Stimulated activated CD8-positive, alpha-beta memory T cell treated with anti-CD3 and anti-CD28 coated beads, Interleukin-15, amount 100 ng/mL, for 48 hours (primary cell): ENCODE data around the gene CCDC171.

Experiments
- DNase-seq, 2 donors: peaks; one replicate each; pipeline ENCODE4 v3.0.0-alpha.2; 2020; ENCODE audit warnings: low read depth in 2 of 2

CCDC171 gene

DNA sequence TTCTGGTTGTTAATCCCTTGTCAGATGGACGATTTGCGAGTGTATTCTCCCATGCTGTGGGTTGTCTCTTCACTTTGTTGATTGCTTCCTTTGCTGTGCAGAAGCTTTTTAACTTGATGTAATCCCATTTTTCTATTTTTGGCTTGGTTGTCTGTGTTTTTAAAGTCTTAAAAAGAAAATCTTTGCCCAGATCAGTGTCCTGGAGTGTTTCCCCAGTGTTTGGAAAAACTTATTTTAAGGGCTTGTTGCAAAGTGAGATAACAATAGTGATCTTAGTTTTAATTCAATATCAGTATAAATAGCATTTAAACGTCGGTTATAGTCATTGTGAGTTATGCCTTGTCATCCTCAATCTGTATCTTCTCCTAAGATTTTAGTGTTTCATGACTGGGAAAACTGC is 329.5 kb downstream of the CCDC171 start:
- no peak for DNase-seq

DNA sequence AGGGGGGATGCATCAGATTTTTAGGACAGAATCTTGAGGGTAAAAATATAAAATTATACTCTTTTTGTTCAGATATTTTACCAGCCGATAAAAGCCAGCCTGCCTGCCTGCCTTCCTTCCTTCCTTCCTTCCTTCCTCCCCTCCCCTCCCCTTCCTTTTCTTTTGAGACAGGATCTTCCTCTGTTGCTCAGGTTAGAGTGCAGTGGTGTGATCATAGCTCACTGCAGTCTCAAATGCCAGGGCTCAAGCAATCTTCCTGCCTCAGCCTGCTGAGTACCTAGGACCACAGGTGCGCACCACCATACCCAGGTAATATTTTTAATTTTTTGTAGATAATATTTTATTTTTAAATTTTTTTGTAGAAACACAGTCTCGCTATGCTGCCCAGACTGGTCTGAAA is 330.0 kb downstream of the CCDC171 start:
- DNase-seq = no peak

DNA sequence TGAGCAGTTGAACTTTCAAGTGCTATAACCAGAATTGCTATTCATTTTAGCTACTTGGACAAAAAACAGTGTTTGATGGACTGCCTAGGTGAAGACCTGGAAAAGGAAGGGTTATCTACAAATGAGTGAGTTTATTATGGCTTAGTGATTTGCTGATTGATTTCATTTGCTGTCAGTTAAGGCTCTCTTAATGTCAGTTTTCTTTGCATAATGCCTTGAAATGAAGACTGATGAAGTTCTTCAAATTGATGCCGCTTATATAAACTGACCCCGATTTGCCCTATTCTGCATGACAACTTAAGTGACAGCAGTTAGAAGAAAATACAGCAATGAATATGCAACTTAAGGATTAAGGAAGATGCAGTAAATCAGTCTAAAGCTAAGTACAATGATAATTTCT is 332.6 kb downstream of the CCDC171 start:
- no peak for DNase-seq

DNA sequence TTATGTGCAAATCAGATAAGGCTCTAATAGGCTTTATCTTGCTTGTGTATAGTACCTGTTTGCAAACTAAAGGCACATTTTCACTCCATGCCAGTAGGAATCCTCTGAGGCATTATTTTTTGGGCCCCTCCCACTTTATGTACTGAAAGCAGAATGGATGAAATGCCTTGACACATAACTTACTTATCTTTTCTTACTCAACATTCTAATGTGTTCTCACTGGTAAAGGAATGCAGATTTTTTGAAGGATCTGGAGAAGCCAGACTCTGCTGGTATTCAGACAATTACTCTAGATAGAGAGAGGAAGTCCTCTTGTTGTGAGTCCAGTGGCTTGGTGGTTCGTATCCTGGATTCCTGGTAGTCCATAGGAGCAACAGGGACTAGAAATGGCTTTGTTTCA is 336.7 kb downstream of the CCDC171 start:
- no peak for DNase-seq

DNA sequence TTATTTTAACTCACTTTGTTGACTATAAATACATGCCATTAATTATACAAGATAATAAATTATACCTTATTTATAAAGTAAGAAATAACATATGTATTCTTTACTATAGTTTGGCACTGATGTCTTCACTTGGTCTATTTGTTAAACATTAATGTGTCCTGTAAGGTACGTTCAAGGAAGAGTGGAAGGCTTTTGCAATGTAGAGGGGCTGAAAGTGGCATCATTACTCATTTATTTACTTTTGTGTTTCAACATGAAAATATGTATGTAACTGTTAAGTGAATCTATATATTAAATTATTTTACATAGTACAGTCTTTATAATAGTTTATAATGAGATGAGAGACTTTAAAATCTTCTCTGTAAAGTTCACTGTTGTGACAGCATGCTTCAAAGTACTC is 348.7 kb downstream of the CCDC171 start:
- DNase-seq = no peak

DNA sequence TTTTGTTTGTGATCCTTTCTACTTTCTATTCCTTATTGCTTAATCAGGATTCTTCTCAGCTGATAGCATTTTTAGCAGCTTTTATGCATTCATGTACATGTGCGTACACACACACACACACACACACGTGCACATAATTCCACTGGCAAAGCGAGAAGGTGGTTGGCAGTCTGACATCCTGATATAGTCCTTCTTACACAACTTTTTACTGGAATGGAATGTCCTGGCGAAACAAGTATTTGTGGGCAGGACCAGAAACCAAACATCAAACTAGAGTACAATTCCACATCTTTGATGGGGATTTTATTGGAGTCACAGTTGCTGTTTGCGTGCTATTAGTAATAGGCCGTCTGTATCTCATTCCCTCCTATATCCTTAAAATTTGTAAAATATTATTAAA is 356.5 kb downstream of the CCDC171 start:
- DNase-seq = no peak

DNA sequence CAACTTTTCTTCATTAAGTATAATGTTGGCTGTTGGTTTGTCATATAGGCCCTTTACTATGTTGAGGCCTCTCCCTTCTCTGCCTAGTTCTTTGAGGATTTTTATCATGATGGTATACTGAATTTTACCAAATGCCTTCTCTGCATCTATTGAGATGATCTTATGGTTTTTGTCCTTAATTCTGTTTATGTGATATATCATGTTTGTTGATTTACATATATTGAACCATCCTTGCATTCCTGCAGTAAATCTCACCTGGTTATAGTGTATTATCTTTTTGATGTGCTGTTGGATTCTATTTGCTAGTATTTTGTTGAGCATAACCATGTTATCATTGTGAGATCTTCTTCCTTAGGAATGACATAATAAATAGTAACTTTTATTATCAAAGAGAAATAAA is 362.9 kb downstream of the CCDC171 start:
- DNase-seq = no peak

DNA sequence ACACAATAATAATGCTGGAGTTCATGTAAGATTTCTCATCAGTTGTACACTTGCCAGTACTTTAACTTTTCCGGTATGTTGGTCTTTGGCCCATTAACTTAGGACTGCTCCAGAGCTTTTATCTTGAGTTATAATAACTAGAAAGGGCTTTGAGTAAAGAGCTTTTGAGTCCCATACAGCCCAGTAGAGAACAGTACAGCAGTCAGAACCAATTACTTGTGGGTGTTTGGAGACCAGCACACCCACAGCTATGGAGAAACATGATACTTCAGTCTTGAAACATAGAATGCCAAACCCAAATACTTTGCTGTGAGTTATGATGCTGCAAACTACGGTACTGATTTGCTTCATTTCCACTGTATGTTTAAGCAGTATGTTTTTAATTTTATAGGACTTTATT is 374.3 kb downstream of the CCDC171 start:
- DNase-seq = no peak

DNA sequence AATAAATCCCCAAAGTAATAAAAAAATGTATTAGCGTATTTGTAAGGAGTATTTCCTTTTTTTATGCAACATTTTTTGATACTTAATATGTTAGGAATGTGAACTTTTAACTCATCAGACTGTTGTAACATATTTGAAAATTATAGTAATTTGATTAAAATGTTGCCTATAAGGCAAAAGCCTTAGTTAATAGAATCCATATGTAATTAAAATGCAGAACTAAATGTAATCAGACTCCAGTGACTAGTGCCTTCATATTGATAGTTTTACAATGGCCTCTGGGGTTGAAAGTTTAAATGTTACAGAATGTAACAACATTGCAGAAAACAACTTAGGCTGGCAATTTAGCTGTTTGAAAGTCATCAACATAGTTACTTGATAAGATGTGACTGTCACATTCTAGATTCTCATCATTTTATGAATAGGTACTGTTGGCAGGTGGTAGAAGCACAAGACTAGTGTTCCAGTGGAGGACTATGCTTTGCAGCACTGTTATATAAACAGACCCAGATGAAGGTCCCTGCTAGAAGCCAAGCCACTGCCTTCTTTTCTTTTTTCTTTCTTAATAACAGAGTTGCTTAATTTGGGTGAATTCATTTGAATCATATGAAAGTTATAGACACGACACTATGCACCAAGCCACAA is 382.9 kb downstream of the CCDC171 start:
- no peak for DNase-seq

DNA sequence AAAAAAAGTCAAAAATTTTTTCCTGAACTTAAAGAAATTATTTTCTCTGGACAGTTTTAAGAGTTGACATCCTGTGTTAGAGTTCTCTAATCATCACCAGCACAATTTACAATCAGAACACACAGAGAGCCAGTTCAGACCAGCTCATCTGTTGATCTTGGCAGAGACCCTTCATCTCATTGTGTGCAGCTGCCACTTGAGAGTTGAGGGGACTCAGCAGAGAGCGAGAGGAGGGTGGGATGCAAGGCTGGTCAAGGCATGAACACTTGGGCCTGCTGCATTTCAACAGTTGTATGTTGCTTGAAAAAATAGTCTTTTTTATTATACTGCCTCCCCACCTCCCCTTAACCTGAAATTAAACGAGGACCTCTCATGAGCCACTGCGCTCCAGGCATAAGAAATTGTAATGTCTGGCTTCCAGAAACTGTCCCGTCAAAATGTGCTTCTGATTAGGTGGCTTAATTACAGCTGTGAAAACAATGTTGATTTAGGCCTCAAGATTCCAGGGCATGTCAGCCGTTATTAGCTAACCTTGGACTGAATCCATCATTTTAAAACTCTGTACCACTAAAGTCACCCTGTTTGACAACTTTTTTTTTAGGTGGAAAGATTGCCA is 383.6 kb downstream of the CCDC171 start:
- no peak for DNase-seq

DNA sequence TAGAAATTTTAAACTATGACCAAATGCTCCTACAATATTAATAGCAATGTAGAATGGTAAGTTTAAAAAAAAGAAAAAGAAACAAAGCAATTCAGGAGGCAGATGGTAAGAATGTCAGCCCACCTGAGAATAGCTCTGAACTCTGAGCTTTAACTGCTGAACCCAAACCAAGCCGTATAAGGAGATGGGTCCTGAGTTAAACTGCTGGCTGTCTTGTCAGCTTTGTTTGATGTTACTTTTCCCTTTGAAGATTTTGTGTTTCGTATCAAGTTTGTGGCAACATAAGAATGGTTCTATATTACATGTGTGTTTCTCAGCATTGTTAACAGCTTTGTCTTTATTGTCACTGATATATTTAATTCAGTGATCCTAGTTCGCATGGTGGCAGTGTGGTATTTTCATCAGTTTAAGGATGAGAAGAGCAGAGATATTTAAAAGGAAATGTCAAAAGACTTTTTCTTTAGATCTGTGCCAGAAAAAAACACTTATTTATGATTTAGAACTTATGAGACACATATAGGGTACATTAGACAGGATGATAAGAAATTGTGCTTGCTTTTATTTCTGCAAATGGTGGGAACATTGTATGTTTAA is 390.1 kb downstream of the CCDC171 start:
- DNase-seq = no peak

DNA sequence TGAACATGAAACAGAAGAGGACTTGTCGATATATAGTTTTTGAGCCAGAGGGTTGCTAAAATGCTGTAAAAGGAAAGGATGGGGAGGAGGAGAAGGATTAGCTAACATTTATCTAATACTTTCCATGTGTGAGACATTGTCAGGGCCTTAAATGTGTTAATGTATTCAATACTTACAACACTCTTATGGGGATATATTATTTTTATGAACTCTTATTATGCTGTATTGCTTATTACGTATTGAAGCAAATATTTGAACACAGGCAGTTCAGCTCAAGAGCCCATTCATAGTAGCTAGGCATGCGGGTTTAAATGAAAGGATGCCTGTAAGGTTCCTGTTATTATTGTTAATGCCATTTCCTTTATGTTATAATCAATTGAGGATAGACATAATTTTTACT is 391.5 kb downstream of the CCDC171 start:
- no peak for DNase-seq

DNA sequence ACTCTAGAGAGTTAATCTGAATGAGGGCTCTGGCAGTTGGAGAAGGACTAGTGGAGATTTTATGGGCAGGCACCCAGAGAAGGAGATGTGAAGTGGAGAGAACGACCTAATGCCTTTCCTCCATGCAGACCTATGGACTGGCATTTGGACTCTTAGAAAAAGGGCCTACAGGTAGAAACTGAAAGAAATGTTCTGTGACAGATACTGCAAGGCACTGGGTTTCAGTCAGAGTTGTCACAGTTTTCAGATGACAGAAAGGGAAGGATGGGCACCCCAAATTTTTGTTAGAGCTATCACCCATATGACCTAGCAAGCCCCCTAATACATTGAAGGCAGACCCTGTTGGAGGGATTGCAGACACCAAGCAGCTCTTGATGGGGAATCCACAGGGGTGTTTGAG is 406.8 kb downstream of the CCDC171 start:
- DNase-seq = no peak

DNA sequence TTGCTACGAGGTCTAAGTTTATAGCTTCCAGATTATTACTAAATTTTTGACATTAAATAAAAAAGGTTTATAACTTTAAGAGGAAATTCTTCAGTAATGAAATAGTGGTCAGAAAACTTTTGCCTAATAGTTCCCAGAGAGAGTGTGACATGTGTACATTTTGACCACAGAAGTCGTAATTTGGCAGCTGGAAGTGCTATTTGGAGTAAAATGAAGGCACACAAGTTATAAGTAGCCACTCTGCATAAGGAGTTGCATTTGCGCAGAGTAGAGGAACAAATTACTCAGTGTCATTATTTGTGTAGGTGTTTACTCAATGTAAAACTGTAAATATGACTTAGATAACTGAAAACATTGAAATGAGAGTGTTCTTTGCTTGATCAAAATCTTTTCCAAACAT is 408.4 kb downstream of the CCDC171 start:
- no peak for DNase-seq

DNA sequence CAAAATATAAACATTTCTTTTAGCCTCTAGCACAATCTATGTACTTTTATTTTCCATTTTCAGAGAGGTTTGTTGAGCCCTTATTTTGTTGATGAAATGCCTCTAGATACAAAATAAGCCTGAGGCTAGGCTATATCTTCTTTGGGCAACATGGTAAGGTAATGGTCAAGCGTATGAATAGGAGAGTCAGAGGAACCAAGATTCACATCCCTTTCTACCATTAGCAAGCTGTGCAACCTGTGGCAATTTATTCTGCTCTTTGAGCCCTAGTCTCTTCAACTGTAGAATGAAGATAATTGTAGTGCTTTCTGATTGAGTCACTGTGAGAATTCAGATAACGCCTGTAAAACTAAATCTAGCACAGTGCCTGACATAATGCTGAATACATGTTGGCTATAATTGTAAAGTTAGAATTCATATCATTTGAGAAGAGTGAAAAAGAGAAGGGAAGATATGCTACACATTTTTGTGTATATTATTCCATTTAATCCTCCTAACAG is 412.5 kb downstream of the CCDC171 start:
- no peak for DNase-seq

DNA sequence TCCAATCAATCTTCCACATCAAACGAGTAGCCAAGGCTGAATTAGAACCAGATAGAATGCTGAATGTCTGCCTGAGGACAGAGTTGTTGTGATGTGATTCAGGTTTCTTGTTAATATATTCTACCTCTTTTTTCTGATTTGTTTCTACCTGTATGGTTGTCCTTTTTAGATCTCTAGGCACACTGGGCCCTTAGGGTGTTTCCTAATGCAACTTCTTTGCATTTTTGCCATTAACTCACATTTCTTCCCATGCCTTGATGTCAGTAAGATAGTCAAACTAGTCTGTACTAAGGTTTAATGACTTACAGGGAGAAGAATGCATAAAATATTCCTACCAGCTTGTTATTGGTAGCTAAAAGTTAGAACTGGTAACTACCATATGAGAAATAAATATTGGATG is 413.6 kb downstream of the CCDC171 start:
- no peak for DNase-seq

DNA sequence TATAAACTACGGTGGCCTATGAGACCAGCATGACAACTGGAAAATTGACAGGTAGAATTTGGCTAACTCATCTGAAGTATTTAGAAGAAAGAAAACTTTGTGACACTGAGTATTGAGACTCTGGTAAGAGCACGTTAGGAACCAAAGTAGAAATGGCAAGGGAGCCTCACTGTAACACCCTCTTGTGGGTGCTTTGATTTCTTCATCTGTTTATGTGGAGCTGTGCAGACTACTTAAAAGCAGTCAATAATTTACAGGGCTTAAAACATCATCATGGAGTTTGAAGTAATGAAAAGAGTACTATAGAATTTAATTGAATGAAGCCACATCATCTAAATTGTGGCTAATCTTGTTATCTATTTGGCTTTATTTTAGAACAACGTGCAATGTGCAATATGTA is 414.2 kb downstream of the CCDC171 start:
- no peak for DNase-seq

DNA sequence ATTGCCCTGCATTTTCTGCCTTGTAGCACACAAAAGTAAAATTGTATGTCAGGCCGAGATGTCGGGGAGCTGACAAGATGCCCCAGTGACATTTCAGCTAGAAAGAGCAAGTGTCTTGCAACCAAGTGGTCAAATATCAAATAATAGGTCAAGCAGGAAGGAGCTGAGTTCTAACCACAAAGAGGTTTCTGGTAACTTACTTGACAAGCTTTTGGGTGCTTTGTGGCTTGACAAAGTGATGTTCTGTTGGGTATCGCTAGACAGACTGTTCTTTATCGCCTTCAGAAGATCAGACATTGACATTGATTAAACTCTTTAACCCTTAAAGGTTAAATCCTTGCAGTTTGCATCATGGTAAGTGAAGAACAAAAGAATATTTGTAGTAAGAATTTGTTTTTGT is 419.9 kb downstream of the CCDC171 start:
- no peak for DNase-seq

DNA sequence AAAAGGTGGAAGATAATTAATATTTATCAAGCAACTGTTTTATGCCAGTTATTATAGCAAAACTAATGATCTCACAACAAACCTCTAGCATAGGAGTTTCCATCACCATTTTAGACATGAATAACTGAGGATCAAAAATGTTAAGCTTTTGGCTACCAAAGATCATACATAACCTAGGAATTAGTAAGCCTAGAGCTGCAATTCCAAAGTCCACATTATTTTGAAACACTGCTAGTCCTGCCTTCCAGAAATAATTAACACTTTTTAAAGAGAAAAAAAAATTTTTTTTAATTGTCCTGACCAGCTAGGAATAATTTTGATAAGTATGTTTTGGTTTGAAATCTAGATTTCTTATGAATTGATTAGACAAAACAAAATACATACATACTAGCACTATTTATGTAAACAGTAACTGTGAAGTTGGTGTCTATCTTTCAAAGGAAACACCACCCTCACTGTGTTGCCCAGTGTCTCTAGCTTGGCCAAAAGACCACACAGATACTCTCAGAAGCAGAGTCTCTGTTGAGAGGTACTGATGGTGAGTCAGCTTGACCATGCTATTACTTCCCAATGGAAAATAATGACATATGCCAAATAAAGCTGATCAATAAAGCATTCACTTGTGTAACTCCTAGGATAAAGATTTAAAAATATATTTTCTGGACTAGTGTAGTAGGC is 422.4 kb downstream of the CCDC171 start:
- no peak for DNase-seq

DNA sequence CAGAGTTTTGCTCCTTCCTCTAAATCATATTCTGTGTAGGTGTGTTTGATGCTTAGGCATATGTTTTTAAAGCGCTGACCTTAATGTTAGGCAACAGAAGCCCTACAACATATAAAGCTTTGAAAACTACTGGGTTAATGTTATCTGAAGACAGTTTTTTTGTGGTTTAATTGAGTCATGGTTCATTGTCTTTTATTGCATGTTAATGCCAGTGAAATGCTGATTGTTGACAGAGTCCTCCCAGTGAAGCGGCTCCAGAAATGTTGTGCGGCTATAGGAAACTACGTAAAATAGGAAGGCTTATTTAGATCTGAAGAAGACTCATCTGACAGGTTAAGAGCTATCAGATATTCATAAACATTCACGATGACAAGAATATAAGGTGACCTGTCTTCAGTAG is 424.6 kb downstream of the CCDC171 start:
- no peak for DNase-seq

DNA sequence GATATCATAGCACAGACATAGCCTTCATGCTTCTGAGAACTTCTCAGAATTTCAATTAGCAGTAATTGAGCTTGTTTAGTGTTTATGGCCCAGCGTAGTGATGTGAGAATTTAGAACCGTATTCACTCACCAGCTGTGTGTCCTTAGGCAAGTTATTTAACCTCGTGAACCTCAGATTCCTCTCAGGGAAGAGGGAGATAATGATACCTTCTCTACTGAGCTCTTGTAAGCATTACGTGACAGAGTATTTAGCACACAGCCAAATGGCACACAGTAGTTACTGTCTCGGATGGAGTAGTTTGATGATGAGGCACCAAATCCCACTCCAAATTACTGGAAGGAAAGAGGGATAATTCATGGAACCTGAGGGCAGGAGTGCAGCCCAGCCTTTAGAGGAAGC is 429.3 kb downstream of the CCDC171 start:
- no peak for DNase-seq

DNA sequence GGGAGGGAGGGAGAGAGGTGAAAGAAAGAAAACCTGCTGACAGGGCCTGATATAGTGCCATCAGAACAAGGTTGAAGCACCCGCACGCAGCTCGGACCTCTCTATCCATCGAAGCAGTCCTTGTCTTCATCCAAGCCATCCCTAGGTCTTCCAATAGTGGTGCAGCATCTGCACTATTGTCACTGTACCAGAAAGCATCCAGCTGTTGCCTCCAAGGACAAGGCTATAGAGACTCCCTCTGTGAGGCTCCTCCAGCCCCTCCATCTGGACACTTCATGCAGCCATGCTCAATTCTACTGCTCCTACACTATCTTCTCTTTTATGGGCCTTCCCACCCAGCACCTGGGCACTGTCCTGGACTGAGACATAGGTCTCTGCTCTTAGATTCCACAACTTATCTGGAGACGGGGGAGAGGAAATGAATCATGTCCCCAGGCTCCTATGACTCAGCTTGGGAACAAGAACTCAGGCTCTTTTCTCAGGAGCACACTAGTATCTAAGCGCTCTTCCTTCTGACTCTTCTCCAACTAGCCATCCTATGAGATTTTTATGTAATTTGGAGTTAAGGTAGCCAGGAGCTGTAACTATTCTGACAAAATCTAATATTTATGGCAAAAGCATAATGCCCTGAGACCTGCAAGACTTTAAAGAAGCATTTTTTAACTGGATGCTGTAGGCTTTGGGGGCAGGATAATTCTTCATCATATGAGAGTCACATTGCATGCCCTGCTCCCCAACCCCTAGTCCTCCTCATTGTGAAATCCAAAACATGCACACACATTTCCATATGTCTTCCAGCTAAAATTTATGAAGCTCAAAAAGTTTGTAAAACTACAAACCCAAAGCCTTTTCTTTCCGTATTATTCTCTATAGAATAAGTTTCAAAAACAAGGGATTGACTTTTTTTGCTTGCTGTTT is 446.8 kb downstream of the CCDC171 start:
- DNase-seq = no peak
